HG03565 (cell line): ENCODE measurements around the gene PTPRG.
"Not testable (repeated sequence)": the region's sequence is repeated elsewhere in the genome, so short reads cannot be mapped to it uniquely, and the experiment has no call there.

Experiments
- ATAC-seq: cut with Tn5 transposase; IDR thresholded peaks from one replicate; pipeline ENCODE4 v1.9.1; 2021; ENCODE audit warnings: mild to moderate bottlenecking, moderate library complexity; ENCODE audit not compliant: unreplicated experiment

The PTPRG gene

DNA sequence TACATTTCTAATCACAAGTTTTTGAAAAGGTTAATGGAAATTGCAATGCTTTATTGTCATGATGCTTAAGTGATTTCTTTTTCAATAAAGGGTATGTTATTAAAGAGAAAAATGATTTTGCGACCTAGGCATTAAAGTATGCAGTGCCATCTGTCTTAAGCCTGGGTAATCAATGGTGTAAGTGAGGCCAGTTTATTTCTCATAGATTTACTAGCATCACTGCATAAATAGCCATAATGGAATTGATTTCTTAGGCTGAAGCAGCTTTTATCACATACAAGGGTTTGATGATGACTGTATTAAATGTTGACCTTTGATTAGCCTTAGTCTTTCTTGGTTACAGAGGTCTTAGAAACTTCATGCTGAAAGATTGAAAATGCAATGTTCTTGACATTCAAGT lies 464.5 kb downstream of the PTPRG start:
- ATAC-seq: no peak

DNA sequence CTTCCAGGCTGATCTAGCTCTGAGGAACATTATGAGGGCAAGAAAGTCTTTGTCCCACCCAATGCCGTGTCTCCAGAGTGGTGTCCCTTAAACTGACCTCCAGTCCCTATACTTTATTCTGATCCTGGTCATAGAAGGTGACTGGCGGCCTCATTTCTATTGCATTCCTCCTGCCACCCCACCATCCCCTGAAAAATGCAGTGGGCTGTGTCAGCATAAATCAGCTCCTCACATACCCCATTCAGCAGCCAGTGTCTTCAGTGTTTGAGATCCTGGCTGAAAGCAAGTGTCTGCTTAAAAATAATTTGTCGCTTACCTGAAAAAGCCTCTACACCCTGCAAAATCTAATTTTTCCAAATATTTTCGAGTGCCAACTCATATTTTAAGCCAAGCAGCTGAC lies 465.9 kb downstream of the PTPRG start:
- no peak for ATAC-seq

DNA sequence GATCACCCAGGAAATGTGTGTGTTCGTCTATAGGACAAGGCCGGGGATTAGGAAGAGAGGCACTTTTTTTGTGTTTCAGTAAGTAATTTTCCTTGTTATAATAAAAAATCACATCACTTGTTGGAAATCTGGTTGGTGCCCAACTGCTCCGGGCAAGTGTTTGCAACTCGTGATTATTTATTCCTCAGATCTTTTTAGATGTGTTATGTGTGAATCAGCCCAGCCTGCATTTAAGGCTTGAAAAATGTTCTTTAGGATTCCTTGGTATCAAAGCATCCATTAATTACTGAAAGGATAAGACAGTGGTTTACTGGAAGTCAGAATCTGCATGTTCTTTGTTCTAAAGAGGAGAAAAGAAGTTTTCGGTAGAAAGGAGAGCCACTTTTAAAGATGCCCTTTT lies 466.4 kb downstream of the PTPRG start:
- ATAC-seq: no peak

DNA sequence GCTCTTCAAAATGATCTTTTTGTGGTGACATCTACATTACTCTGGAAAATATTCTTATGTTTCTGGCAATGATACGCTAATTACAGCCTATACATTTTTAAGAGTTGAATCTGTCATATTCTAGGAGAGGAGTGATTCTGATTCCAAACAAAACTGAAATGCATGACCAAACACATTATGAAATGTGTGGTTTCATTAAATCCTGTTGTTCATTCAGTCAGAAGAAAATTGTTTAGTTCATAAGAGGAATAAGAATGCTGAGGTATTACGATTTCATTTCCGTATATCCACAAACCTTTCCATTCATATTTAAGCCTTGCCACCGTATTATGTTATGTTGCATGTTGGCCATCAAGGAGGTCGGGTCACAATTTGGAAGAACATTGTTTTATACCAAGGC lies 466.9 kb downstream of the PTPRG start:
- ATAC-seq: no peak

DNA sequence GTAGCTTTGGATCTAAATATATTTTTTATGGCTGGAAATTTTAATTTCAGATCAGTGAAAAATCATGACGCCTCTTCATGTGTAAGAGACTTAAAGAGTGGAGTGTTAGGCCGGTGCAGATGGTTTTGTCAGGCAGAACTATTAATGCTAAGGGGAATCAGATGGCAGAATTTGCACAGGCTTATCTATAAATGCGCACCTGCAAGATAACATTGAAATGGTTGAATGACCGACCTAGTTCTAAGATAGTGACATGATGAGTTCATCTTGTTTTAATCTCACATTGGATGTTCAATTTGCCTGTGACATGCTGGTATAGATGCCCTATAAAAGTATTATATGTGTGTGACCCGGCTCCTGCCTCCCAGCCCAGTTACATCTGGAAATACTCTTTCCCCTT lies 471.4 kb downstream of the PTPRG start:
- ATAC-seq: no peak

DNA sequence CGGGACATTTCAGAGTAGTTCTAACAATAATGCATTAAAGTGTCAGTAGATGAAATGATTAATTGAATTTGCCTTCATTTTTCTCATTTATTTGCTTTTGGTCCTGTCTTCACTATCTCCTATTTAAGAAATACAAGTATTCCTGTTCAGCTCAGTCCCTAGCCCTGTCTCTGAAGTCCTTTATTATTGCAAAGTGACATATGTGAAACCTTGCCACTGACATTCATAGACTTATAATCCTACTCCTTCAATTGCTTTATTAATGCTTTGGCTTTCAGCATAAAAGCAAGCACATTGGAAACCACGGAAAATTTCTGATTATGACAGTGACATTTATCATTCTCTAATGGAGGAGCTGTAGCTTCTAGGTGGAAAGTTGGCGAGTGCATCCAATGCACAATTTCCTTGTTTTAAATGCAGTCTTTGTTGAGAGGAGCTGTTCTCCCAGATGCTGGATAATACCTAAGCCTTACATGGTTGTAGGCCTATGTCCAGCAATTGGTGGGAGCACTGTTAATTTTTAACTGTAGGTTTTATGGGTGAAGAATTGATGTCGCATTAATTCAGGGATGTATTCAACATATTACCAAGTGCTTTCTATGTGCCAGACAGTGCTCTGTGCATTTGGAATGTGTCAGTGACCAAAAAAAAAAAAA lies 474.2 kb downstream of the PTPRG start:
- ATAC-seq: no peak

DNA sequence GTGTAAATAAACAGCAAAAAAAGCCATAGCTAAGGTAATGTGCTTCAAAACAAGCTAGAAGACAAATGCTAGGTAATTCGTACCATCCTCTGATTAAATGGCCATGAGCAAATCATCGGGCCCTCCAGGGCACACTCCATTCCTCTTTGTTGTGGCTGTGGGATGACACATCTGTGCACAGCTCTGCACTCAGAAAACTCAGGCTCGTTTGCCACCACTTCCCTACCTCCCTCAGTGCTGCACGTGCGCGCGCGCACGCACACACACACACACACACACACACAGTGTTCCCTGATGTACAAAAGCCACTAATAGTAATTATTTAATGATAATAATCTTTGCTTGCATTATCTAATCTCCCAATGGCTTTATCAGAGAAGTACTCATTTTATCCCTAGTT lies 475.4 kb downstream of the PTPRG start:
- no peak for ATAC-seq

DNA sequence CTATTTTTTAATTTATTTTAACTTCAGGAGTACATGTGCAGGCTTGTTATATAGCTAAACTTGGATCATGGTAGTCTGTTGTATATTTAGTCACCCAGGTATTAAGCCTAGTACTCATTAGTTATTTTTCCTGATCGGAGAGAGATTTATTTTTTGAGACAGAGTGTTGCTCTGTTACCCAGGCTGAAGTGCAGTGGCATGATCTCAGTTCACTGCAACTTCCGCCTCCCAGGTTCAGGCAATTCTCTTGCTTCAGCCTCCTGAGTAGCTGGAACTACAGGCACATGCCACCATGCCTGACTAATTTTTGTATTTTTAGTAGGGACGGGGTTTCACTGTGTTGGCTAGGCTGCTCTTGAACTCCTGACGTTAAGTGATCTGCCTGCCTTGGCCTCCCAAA lies 477.4 kb downstream of the PTPRG start:
- ATAC-seq: not testable (repeated sequence)

DNA sequence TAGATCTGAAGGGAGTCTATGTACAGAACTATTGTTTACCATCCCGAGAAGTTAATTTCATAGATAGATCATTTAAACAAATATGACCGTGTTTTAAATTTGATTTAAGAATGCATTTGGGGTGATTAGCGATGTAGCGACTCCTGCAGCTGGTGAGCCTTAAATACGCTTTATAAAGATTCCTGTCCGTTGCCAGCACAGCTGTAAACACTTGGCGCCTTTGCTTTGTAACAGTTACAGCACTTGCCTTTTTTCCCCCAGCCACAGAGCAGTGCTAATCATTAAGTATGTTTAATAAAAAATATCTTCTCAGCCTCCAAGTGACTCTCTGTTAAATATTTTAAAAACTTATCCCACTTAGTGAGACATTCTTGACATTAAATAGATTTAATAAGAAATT lies 478.2 kb downstream of the PTPRG start:
- ATAC-seq: no peak

DNA sequence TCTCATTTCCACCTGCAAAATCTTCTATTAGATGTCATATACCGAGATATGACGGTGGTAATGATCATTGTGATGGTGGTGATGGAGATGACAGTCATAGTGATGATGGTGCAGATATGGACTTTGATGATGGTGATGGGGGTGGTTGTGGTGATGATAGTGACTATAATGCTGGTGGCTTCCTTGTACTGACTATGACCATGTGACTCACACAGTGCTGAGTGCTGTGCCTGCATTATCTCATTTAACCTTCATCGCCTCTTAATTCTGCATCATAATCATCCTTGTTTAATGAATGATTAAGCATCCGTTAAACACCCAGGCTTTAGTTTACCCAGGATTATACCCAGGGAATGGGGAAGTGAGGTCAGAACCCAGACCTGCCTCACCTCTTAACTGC lies 480.3 kb downstream of the PTPRG start:
- ATAC-seq: no peak

DNA sequence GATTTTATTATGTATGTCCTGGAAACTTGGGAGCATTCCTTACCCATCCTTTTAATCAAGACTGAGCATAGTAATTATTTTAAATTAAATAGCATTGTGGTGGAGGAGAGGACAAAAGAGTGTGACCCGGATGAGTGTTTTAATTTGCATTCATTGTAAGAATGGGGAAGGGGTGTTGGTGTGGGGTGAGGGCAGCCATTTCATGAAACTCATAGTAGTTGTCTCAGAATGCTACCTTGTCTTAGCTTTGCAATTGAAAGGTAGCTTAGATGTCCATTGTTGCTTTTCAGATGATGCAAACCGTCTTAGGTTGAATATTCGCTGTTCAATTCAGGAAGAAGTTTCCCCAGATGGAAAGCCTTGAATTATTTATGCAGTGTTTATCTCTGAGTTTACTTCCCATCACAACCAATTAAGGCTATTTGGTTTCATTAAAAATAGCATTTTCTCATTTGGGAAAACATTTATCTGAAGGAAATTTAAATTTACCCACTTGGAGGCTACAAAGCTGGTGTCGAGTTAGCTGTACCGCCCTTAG lies 483.6 kb downstream of the PTPRG start:
- no peak for ATAC-seq

DNA sequence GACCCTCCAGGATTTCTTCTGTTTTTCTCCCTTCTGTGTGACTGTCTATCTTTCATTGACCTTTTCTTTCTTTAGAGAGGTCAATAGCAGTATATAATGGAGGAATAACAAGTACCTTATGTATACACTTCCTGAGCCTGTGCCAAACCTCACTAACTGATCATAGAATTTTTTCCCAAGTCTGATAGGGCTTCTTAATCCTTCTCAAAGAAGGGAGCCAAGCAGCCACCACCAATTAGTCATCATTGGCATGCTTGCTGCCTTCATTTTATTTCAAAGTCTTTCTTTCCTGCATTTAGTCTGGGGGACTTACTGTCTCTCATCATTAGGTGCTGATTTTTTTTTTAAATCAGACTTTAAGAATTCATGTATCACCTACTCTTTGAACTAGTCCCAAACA lies 485.0 kb downstream of the PTPRG start:
- no peak for ATAC-seq

DNA sequence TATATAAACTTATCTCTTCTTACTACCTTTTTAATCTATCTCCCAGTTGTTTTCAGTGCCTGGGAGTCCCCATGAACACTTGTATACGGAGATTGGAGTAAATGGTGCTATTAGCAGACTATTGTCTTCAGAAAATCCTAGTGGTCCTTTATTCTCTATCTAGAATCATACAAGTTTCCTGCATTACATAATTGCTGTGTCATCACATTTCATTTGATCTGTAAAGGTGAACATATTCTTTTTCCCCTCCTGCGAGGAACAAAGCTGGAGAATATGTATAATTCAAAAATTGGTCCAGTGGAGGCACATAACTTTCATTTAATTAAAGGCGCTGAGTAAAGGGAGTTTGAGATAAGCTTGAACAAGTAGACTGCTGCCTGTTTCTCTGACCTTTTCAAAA lies 487.2 kb downstream of the PTPRG start:
- no peak for ATAC-seq

DNA sequence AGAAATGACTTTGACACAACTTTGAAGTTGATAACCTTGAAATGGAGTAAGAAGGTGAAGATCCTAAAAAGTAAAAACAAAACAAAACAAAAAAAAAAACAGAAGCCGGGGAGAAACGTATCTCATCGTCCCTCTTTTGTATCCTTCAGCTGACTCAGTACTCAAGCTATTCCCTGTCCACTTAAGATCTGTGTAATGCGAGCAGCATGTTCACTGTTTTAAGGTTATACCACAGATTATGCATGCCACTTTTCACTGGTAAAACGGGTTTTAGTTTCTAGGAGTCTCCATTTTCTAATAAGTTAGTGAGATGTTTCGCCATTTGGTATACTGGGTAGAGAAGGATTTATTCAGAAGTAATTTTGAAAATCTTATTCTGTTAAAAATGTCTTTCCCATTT lies 487.7 kb downstream of the PTPRG start:
- ATAC-seq: no peak

DNA sequence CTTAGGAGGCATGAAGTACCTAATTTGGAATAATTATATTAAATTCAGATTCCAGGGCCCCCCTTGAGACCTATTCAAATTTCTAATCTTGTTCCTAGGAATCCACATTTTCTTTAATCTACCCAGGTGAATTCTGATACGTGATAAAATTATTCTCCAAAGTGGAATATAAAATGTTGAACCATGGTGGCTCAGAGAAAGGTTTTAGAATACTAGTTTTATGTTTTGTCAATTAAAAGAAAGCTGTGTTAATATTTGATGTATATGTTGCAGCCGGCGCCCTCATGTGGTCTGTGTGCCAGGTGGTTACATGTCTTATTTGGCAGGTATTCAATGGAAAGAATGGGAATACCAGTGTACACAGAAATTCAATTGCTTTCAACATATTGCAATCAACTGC lies 490.1 kb downstream of the PTPRG start:
- no peak for ATAC-seq

DNA sequence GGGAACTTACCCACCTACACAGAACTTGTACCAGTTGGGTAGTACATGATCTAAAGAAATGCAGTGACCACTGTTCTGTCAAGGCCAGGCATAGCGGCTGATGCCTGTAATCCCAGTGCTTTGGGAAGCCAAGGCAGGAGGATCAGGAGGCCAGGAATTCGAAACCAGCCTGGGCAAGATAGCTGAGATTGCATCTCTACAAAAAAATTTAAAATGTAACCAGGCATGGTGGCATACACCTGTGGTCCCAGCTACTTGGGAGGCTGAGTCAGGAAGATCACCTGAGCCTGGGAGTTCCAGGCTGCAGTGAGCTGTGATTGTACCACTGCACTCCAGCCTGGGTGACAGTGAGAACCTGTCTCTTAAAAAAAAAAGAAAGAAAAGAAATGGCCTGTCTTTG lies 491.0 kb downstream of the PTPRG start:
- no peak for ATAC-seq

DNA sequence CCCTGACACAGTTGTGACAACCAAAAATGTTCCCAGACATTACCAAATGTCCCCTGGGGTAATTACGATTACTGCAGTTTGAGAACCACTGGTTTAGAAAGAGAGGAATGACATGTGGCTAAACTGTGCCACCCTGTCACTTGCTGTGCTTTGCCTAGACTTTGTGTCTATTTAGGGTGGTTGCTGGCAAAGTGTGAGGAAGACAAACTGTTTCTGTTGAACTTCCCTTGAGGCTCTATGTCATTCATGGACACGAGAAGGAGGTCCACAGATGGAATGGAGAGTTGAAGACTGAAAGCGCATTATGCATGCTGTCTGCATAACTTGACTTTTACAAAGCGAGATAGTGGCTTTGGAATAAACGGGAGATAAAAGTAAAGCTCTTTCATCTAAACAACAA lies 495.3 kb downstream of the PTPRG start:
- ATAC-seq: no peak

DNA sequence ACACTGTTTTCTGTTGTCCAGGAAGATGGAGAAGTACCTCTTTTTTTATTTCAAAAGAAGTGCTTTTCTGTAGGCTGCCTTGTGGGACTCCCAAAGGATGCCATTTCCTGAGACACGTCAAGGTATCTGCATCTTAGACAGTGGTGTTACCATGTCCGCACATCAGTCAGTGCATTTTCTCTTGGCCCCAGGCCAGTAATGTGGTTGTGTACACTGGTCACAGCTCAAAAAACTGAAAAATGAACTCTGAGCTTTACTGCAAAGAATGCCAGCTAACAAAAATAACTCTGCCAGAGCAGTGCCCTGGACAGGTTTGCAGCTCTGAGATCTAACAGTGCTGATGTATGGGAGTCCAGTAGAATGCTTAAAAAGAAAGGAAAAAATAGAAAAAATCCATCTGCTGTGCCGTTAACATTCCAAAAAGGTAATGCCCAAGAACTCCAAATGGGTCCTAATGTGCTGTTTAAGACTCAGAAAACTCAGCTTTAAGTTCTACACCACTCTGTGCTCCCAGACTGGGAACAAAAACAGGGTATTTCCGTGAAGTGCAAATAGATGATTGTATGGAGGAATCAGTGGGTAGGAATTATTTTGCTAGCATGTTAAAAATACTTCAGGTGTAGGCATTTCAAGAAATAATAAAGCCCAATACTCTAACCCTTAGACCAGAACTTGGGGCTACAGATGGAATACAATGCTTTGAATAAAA lies 496.1 kb downstream of the PTPRG start:
- ATAC-seq: no peak

DNA sequence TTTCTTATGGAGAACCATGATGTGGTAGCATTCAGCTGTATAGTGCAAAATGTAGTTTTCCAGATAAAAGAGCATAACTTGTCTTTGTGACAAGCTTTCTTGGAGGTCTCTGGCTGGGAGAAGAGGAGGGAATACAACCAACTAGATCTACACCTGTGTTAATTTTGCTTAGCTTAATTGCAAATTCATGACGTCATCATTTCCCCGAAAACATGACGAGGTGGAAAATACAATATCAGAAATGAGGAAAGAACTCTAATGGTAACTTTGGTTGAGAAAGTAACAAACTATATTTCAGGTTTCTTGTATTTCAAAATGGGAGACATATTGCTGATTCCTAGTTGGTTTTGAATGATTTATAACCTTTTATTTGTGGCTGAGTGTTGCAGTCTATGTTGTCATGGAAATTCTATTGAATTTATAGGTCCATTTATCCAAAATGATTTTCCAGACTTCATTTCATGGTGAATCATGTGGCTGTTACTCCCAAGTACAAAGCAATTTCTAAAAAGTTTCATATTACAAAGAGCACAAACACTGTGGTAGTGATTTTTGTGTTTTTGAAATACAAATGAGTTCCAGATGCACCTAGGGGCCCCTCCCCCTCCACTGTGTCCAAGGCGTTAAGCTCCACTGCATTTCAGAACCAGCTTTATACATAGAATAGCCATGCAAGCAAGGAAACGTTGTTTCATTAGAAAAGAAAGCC lies 504.8 kb downstream of the PTPRG start:
- ATAC-seq: no peak

DNA sequence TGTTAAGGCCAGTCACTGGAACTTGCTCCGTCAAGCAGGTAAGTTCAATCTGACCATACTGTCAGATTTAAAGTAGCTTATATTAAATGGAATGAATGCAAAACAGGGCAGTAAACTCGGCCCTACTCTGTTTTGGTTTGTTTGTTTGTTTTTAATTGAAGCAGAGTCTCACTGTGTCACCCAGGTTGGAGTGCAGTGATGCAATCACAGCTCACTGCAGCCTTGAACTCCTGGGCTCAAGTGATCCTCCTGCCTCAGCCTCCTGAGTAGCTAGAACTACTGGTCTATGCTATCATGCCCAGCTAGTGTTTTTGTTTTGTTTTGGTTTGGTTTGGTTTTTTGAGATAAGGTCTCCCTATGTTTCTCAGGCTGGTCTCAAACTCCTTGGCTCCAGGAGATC lies 507.0 kb downstream of the PTPRG start:
- ATAC-seq: no peak

DNA sequence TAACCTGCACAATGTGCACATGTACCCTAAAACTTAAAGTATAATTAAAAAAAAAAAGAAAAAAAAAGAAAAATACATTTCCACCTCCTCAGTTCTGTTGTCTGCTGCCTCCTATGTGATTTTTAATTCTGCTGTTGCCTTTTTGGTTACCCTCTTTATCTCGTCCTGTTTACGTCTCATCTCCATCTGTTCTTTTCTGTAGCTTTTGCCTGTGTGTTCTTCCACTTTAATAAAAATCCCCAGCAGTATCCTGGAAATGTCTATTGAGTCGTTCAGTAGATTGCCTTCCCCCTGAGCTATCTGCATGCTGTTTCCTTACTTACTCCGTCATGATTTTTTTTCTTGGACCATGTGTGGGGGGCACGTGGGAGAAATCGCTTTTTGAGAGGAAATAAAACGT lies 509.5 kb downstream of the PTPRG start:
- ATAC-seq: no peak

DNA sequence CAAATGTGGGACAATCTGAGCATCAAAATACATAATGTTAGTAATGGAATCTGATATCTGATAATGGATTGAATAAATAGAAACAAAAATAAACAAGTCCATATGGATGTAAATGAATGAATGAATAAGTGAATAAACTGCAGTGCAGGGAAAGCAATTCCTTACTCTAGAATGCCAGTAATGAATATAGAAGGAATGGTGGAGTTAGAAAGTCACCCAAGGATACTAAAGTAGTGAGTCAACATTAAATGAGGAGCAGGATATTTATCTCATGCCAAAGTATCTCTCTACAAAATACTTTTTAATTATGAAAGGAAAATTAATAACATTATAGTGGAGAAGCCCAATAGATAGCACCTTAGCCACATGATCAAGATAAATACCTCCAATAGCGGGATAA lies 511.7 kb downstream of the PTPRG start:
- no peak for ATAC-seq
